Esophagus (tissue), 2 donors: ENCODE data around the gene AQP12A. TPM values are rescaled to one million over a fixed set of nuclear protein-coding genes. Genes with fewer than 3 reads are reported as not detected.
"Not testable (repeated sequence)": the region's sequence is repeated elsewhere in the genome, so short reads cannot be mapped to it uniquely, and the experiment has no call there.

ENCODE experiments used
- H3K27ac ChIP-seq, 2 donors: one replicate each; pipeline ENCODE4 v1.5.1; 2013; ENCODE audit warnings: low read depth in 2 of 2, mild to moderate bottlenecking in 2 of 2, inconsistent platforms in 1 of 2, low read length in 1 of 2, moderate library complexity in 1 of 2
- H3K27me3 ChIP-seq, 2 donors: one replicate each; pipeline ENCODE4 v1.6.1; 2013; ENCODE audit warnings: low read length in 2 of 2, control low read depth in 1 of 2, mild to moderate bottlenecking in 1 of 2; ENCODE audit not compliant: insufficient read depth in 2 of 2, control insufficient read depth in 1 of 2
- H3K36me3 ChIP-seq, 2 donors: one replicate each; pipeline ENCODE4 v1.6.1; 2013; ENCODE audit warnings: low read length in 1 of 2; ENCODE audit not compliant: control insufficient read depth in 2 of 2, insufficient read depth in 2 of 2
- H3K4me1 ChIP-seq, 2 donors: one replicate each; pipeline ENCODE4 v1.6.1; 2013; ENCODE audit warnings: low read length in 1 of 2; ENCODE audit not compliant: control insufficient read depth in 2 of 2, insufficient read depth in 2 of 2
- H3K4me3 ChIP-seq, 2 donors: one replicate each; pipeline ENCODE4 v1.5.1; 2013; ENCODE audit warnings: low read length in 2 of 2, mild to moderate bottlenecking in 2 of 2, low read depth in 1 of 2, moderate library complexity in 1 of 2
- H3K9me3 ChIP-seq, 2 donors: one replicate each; pipeline ENCODE4 v1.6.1; 2013; ENCODE audit warnings: mild to moderate bottlenecking in 2 of 2, low read depth in 1 of 2, low read length in 1 of 2, moderate library complexity in 1 of 2; ENCODE audit not compliant: control insufficient read depth in 2 of 2, insufficient read depth in 1 of 2
- WGBS, 2 donors: extraction: QIAGEN DNeasy Blood & Tissue Kit; methylation state at CpG; one replicate each; pipeline ENCODE4 v1.1.7; 2013; 5-methylcytosine and 5-hydroxymethylcytosine counted together
- polyA plus RNA-seq, 2 donors: library from polyadenylated mRNA; stranded (reverse); fragments of 200-250 nt; gene quantifications; one replicate each; pipeline ENCODE4 v1.2.3, GENCODE V29; 2013
- donor health status: healthy with polysubstance abuse.
- donor health status: Bipolar disorder and iron deficiency.

The AQP12A gene, protein sequence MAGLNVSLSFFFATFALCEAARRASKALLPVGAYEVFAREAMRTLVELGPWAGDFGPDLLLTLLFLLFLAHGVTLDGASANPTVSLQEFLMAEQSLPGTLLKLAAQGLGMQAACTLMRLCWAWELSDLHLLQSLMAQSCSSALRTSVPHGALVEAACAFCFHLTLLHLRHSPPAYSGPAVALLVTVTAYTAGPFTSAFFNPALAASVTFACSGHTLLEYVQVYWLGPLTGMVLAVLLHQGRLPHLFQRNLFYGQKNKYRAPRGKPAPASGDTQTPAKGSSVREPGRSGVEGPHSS
- not detected for polyA plus RNA-seq

DNA sequence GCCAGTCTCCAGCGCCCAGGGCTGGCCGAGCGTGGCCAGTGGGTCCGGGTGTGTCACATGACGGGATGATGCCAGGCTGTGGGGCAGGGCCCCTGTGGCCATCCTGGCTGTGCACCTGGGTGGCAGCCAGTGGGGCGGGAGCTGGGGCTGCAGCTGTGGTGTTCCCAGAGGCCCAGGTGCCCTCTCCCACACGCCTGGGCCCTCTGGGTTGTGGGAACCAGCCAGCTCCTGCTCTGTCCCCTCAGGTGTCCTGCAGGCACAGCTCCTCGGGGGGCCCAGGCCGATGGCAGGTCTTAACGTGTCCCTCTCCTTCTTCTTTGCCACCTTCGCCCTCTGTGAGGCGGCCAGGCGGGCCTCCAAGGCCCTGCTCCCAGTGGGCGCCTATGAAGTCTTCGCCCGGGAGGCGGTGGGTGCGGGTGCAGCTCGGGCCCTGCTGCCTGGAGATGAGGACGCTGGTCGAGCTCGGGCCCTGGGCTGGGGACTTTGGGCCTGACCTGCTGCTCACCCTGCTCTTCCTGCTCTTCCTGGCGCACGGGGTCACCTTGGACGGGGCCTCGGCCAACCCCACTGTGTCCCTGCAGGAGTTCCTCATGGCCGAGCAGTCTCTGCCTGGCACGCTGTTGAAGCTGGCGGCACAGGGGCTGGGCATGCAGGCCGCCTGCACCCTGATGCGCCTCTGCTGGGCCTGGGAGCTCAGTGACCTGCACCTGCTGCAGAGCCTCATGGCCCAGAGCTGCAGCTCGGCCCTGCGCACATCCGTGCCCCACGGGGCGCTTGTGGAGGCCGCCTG lies at the start of gene AQP12A:
AQP12A (plus strand) TSS at position 236 of the 790 bp plus-strand sequence; CDS start at position 284, 48 bp downstream.
- not testable (repeated sequence) for H3K4me1 ChIP-seq, H3K4me3 ChIP-seq, H3K27ac ChIP-seq, H3K27me3 ChIP-seq, H3K36me3 ChIP-seq, H3K9me3 ChIP-seq
- WGBS, 2 donors, result 74 to 83% methylated on average over 13 to 30 of the region's 37 CpGs

DNA sequence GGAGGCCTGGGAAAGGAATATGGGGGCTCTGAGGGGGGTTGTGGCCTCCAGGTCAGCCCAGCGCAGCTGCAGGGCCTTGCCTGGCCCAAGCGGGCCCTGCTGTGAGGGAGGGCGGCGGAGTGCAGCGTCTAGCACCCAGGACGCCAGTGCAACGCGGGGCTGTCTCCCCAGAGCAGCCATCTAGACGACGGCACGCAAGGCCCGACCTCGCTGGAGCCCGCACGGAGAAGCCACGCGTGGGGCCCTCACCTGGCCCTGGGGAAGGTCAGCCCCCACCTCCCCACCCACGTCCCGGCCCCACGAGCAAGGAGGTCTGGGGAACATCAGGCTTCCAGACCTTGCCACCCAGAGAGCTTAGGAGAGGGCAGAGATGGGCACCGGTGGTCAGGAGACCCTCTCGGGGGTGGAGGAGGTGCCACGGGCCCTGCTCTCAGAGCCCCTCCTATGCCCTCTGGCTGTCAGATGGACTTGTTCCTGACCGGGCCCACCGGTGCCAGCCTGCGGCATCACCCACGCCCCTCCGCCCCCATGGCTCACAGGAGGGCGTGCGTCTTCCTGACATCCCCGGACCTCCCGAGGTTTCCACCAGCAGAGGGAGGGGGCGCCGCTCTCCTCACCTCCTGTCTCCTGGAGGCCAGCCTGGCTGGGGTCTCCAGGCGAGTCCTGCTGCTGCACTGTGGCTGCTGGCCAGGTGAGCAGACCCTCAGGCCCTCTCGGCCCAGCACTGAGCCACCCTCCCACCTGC lies 49.4 kb upstream of the AQP12A start:
- 79 to 88% methylated on average over 36 of the region's 36 CpGs for WGBS, 2 donors
- Histone ChIP-seq H3K36me3 (no peaks in the 10 kb centered on the region), H3K27ac (no peak overlapping the region), H3K4me1 (peaks cover 0 to 2% of the 10 kb centered on the region in 2 donors), H3K9me3 (peaks cover 0 to 2% of the 10 kb centered on the region in 2 donors), H3K27me3 (no peaks in the 10 kb centered on the region), H3K4me3 (no peak overlapping the region)

DNA sequence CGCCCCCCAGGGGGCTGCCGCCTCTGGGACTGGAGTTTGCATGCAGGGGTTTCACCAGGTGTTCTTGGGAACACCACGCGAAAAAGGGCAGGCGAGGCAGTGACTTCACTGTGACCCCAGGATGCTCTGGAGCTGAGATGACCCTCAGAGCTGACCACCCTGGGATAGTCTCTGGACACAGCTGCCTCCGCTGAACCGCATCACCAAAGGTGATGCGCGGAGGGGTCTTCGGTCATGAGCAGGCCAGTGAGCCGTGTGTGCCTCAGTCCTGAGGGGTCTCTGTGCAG lies 48.9 kb upstream of the AQP12A start:
- H3K36me3 ChIP-seq, result no peaks in the 10 kb centered on the region
- H3K4me1 ChIP-seq, result peaks cover 0 to 2% of the 10 kb centered on the region in 2 donors
- H3K9me3 ChIP-seq, result peaks cover 0 to 2% of the 10 kb centered on the region in 2 donors
- H3K27me3 ChIP-seq, result peaks cover 0 to 2% of the 10 kb centered on the region in 2 donors
- no peak overlapping the region for H3K27ac ChIP-seq
- 85 to 90% methylated on average over 11 of the region's 11 CpGs for WGBS, 2 donors
- H3K4me3 ChIP-seq, result no peak overlapping the region

DNA sequence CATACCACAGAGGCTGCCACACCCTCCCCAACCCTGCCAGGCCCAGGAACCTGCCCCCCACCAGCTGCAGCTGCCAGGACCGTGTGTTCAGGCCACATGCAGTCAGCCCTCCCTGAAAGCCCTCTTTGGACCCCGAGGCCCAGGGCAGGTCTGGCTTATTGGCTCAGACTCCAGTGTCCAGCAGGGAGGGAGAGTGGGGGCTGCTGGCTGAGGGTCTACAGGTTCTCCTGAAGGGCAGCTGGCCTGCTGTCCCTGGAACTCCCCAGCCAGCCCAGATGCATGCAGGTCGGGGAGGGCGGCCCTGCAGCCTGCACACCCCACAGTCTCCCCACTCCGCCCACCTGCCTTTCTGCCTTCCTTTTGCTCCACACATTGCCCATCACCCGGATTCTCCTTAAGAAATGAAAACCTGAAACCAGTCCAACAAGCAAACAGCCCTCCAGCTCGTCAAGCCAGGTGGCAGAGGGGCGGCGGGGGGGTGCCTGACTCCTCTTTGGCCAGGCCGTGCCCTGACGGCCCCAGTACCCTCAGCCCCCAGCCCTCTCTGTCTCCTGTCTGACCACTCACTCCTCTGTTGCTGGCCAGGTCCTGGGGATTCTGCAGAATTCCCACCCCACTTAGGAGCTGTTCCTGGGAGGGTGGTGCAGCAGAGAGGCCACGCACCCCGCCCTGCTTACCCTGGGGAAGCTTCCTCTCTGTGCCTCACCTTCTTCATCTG lies 48.4 kb upstream of the AQP12A start:
- Histone ChIP-seq H3K36me3 (no peaks in the 10 kb centered on the region), H3K4me3 (no peak overlapping the region), H3K4me1 (peaks cover 0 to 2% of the 10 kb centered on the region in 2 donors), H3K27me3 (peaks cover 0 to 2% of the 10 kb centered on the region in 2 donors), H3K9me3 (no peaks in the 10 kb centered on the region), H3K27ac (no peak overlapping the region)
- 60 to 65% methylated on average over 13 of the region's 13 CpGs for WGBS, 2 donors

DNA sequence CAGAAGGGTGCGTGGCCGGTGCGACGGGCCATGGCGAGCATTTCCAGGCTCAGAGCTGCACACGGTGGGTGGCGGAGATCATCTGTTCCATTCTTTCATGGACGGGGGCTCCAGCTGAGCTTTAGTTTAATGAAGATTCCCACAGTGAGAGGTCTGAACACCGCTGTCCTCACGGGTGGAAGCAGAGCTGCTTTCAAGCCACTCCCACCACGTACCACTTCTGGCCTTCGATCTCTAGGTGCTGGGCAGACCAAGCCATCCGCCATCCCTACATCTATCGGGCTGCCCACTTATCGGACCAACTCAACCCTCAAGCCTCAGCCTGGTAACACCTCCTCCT lies 47.9 kb upstream of the AQP12A start:
- 81 to 86% methylated on average over 15 of the region's 15 CpGs for WGBS, 2 donors
- Histone ChIP-seq H3K4me3 (no peak overlapping the region), H3K9me3 (no peaks in the 10 kb centered on the region), H3K27ac (no peak overlapping the region), H3K36me3 (no peaks in the 10 kb centered on the region), H3K4me1 (peaks cover 2% of the 10 kb centered on the region in 2 donors), H3K27me3 (peaks cover 0 to 3% of the 10 kb centered on the region in 2 donors)

DNA sequence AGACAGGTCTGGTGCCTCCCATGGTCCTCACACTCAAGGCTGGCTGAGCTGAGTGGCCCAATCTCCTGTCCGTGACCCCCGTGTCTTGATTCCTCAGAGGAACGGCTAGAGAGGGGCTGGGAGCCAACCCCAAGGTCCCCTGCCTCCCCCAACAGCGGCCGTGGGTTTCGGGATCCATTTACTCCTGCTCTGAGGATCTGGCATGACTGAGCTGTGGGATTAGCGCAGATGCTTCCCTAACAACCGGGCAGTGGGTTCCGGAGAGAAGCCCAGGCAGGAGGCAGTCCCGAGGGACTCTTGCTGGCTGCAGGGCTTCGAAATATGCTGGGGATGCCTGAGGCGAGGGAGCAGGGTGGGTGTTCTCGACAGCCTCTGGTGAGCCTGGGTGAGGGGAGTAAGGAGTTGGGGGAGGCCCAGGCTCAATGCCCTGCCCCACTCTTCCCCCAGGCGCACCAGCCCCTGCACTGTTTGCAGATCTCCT lies 47.5 kb upstream of the AQP12A start:
- 61 to 67% methylated on average over 14 of the region's 14 CpGs for WGBS, 2 donors
- Histone ChIP-seq H3K27me3 (peaks cover 0 to 6% of the 10 kb centered on the region in 2 donors), H3K4me1 (peaks cover 2 to 5% of the 10 kb centered on the region in 2 donors), H3K27ac (no peak overlapping the region), H3K9me3 (no peaks in the 10 kb centered on the region), H3K4me3 (no peak overlapping the region), H3K36me3 (no peaks in the 10 kb centered on the region)

DNA sequence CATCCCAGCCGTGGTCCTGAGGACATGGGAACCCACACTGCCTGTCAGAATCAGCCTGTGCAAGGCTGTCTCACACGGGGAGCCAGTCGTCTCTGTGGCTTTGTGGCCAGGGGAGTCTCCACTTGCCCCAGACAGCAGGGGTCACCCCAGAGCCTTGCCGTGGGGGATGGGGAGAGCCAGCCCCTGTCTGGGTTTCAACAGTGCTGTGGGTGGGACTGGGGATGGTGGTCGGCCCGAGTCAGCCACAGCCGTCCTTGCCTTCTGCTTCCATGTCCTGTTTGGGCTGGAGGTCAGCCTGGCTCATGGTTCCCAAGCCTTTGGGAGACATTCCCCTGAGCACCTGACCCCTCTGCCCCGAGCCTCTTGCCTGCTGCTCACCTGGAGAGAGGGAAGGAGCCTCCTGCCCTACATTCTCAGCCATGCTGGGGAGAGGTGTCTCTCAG lies 46.8 kb upstream of the AQP12A start:
- H3K36me3 ChIP-seq, result no peaks in the 10 kb centered on the region
- WGBS, 2 donors, result 51 to 54% methylated on average over 8 of the region's 8 CpGs
- peaks cover 2 to 5% of the 10 kb centered on the region in 2 donors for H3K4me1 ChIP-seq
- H3K27me3 ChIP-seq, result peaks cover 0 to 6% of the 10 kb centered on the region in 2 donors
- H3K27ac ChIP-seq, result no peak overlapping the region
- no peak overlapping the region for H3K4me3 ChIP-seq
- no peaks in the 10 kb centered on the region for H3K9me3 ChIP-seq

DNA sequence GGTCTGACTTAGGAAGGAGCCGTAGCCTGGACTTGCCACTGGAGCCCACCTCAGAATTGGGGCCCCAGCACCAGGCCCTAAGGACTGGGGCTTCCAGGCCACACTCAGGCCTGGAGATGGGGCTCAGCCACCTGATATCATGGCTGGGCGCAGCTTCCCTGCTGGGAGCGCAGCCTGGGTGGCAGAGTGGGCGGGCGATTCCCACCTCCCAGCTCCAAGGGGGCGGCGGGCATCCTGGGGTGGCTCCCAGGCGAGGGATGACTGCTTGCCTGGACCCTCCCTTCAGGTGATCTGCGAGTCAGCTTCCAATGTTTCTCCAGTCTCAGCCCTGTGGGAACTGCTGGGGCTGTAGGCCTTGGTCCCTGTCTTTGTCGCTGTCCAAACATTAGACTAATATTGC lies 46.3 kb upstream of the AQP12A start:
- peaks cover 2 to 5% of the 10 kb centered on the region in 2 donors for H3K4me1 ChIP-seq
- no peak overlapping the region for H3K4me3 ChIP-seq
- no peaks in the 10 kb centered on the region for H3K9me3 ChIP-seq
- no peak overlapping the region for H3K27ac ChIP-seq
- peaks cover 0 to 6% of the 10 kb centered on the region in 2 donors for H3K27me3 ChIP-seq
- H3K36me3 ChIP-seq, result no peaks in the 10 kb centered on the region
- 84 to 90% methylated on average over 10 of the region's 10 CpGs for WGBS, 2 donors

DNA sequence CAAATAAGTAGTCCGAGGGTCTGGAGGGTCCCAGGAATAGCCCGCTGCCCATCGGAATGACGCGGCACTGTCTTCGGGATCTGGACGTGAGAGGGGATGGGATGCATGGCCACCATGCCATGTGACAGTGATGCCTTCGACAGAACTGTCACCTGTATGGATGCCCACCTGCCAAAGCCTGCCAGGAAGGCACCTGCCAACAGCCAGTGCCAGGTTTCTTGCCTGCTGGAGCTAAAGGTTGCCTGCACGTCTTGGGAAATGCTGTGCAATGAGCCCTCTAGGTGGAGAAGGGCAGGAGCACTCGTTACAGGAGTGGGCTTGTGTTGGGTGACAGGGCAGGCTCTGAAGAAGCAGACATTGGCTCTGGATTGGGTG lies 45.9 kb upstream of the AQP12A start:
- Histone ChIP-seq H3K27ac (no peak overlapping the region), H3K4me1 (peaks cover 2 to 5% of the 10 kb centered on the region in 2 donors), H3K4me3 (no peak overlapping the region), H3K36me3 (no peaks in the 10 kb centered on the region), H3K27me3 (peaks cover 0 to 6% of the 10 kb centered on the region in 2 donors), H3K9me3 (no peaks in the 10 kb centered on the region)
- WGBS, 2 donors, result 84 to 88% methylated on average over 10 of the region's 10 CpGs
